Stimulated activated CD4-positive, alpha-beta T cell treated with anti-CD3 and anti-CD28 coated beads, Interleukin-12 subunit alpha, Interleukin-12 subunit beta, amount 100 ng/mL, for 48 hours (primary cell): ENCODE measurements around the gene ATXN7L1.
A peak's percentile ranks its signal among the peaks of the same experiment; 100 is the strongest.
"Not testable (repeated sequence)": the region's sequence is repeated elsewhere in the genome, so short reads cannot be mapped to it uniquely, and the experiment has no call there.

Experiments used
- DNase-seq, 3 donors: peaks; one replicate each; pipeline ENCODE4 v3.0.0-alpha.2; 2020; ENCODE audit warnings: low read depth in 2 of 3, low spot score in 1 of 3

Gene ATXN7L1

DNA sequence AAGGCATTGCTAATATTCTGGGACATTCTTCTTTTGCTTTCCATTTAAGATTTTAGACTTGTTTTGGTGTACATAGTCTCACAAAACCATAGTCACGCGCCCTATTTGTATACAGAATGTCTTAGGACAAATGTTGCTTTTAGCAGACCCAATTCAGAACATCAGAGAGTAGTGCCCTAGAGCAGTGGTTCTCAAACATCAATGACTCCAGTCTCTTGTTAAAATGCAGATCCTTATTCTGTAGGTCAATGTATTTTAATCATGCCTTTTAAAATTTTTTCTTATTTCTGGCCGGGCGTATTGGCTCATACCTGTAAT lies 167.7 kb downstream of the ATXN7L1 start:
- no peak for DNase-seq

DNA sequence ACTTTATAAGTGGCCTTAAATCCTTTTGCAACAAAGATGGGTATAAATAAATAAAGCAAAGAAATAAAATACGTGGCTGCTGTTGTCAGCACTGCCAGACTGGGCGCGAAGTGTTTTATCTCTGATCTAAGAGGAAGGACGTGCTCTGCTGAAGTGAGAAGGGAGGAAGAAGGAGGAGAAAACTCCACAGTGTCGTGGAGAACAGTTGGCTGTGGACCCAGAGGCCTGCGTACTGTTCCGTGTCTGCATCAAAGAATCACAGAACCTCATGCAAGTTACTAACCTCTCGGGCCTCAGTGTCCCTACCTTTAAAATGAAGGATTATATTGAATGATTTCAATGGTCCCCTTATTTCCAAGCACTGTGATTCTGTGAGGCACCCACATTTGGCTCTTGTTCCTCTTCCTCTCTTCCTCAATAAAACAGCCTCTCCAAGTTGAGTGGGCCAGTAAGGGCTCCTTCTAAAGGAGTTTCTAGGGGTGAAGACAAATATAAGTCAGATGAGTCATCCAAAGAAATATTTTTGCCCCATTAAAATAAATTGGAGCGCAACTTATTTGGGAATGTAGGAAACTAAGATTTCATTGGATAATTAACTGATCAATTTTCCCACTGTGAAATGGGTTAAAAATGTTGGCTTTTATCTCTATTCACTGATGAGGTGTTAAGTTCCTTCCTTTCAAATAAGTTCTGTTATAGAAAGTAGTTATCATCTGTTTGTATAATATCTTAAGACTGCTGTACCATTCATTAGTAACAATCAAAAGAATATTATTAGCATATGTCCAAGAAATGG lies 168.2 kb downstream of the ATXN7L1 start:
- no peak for DNase-seq

DNA sequence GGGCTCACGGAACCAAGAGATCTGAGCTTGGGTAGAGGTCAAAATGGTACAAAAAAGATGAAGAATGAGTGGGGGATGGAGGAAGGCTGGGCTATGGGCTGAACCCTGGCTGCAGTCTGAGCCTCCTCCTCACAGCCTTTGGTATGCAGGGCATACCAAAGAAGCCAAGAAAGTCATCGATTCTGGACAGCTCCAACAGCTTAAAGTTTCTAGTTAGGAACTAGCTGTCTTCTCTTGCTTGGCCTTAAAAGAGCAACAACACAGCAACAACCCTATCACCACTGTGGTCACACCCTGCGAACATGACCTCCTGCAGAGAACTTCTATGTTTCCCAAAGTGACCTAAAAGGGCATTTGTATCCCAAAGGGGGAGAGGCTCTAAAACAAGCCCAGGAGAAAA lies 169.0 kb downstream of the ATXN7L1 start:
- no peak for DNase-seq

DNA sequence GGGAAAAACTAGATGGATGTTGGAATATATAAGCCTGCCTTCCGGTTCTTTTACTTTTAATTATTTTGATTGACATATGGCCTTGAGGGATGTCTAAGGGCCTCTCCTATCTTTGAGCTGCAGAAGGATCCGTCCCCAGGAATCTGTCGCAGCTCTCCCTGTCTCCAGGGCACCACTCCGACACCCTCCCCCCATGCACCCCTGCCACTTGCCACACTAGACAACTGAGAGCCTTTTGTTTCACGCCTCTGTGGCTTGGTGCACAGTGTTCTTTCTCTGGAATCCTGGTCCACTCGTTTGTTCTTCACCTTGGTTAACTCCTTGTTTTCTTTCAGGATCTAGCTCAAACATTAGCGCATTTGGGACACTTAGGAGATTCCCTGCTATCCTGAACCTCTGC lies 171.0 kb downstream of the ATXN7L1 start:
- DNase-seq = no peak

DNA sequence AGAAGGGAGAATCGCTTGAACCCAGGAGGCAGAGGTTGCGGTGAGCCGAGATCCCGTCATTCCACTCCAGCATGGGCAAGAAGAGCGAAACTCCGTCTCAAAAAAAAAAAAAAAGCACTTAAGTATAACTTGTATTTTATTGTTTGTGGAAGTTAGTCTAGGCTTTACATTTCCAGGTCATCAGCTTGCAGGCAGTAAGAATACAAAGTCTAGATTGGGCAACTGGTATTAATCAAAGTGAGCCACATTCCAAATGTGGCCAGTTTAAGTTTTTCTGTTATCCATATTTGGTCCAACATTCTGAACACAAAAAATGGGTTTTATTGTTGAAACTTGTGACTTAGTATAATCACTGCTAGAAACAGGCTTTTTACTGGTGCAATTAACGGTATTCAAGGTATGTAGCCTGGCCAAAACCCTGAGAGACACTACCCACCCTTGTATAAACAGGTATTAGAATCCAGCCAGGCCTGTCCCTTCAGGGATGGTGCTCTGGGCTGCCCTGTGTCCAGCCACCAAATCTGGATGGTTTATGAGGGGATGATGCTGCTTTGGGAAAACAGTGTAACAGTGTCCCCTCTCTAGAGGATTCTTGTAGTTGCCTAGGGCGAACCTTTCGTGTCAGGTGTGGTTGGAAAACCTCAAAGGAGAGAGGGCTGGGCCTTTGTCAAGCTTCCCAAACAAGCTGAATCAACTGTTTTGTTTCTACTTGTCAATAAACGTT lies 173.0 kb downstream of the ATXN7L1 start:
- DNase-seq = no peak

DNA sequence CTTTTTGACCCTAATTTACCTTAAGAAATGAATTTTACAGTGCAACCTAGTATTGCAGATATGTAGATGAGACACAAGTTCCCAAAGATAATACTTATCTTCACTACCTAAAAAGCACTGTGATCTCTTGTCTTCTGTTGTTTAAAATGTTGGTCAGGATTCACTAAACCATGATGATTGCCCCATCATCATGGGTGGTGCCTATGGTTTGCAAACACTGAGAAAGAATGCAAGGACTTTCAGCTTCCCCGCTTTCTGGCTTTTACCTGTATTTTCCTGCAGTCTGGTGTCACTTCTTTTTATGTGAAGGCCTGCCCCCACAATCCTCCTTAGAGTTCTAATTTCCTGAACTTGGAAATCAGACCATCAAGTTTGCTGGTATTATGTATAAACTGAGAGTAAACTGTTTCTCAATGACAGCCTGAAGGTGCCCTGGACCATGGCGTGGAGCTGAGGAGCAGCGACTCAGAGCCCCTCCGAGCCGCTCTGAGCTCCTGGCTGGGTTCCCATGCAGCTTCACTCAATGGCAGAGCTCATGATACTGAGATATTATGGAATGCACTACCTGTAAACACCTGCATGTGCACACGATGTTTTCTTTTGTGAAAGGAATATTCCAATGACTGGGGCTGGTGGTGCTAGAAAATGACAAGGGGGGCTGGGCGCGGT lies 176.7 kb downstream of the ATXN7L1 start:
- DNase-seq = no peak

DNA sequence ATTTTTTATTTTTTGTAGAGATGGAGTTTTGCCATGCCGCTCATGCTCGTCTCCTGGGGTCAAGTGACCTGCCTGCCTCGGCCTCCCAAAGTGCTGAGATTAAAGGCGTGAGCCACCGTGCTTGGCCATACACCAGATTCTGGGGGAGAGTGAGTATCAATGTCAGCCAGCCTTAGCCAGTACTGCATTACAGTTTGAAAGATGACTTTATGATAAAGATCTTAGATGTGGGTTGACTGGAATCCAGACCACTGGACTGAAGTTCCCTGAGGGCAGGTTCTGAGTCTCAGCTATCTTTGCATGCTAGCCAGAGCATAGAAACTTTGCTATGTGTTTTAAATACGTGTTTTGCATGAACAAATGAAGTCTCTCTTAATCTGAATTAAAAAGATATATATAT lies 177.9 kb downstream of the ATXN7L1 start:
- no peak for DNase-seq

DNA sequence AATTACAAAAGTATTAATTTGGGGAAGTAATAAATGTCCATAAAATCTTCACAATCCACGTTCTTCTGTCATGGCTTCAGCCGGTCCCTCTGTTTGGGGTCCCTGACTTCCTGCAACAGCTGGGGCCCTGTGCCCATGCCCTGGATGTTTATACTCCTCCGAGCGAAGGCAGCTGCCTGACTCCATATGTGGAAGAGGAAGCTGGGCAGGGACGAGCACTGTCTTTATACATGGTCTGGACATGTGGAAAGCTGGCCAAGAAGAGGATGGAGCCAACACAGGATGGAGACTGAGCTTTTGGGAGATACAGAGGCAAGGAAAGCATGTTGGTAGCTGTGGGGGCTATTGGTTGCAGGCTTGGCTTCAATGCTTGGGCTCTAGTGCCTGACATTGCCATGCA lies 178.6 kb downstream of the ATXN7L1 start:
- DNase-seq = no peak

DNA sequence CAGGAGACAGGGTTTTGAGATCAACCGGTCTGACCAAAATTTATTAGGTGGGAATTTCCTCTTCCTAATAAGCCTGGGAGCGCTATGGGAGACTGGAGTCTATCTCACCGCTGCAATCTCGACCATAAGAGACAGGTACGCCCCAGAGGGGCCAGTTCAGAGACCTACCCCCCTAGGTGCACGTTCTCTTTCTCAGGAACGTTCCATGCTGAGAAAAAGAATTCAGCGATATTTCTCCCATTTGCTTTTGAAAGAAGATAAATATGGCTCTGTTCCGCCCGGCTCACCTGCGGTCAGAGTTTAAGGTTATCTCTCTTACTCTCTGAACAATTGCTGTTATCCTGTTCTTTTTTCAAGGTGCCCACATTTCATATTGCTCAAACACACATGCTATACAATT lies 179.2 kb downstream of the ATXN7L1 start:
- not testable (repeated sequence) for DNase-seq

DNA sequence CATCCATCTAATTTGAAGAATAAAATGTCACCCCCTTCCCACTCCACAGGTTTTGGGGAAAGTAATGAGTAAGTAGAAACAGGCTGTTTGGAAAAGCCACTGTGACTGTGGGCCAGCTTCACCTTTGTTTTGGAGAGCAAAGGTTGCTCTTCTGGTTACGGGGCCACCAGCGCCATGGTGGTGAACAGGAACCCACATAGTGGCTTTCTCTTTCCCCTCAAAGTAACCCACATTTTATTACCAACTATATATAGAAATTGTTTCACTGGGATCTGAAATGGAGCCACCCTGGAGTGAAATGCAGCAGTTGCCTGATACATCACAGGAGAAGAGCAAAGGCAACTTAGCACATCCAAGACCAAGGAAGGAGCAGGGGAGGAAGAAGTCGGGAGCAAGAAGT lies 182.8 kb downstream of the ATXN7L1 start:
- no peak for DNase-seq

DNA sequence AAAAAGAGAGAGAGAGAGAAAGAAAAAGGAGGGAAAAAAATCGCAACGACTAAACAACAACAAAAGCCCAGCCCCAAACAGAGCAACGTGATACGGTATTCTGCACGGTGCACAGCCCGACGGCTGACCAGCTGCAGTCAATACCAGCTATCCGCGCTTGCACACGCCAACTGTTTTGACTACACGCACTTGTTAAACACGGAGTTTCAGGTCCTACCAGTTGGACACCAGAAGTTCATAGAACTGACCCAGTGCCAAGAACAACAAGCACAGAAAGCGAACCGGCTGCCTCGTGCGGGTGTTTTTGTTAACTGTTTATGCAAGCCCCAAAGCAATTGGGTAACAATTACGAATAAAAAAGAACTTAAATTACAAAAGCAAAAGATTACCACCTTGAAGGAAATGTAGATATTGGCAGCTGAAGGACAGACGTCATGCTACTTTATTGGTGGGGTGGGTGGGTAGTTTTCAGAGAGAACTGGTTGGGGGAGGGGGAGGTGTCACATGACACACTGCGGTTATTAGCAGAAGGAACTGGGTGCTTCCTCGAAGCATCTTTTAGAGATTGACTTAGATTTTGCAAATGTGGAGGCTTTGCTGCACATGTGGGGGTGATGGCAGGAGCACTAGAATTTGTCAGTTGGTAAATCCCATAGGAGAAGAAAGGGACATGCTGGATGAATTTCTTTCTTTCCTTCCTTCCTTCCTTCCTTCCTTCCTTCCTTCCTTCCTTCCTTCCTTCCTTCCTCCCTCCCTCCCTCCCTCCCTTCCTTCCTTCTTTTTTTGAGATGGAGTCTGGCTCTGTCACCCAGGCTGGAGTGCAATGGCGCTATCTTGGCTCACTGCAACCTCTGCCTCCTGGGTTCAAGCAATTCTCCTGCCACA lies 184.5 kb downstream of the ATXN7L1 start:
- no peak for DNase-seq

DNA sequence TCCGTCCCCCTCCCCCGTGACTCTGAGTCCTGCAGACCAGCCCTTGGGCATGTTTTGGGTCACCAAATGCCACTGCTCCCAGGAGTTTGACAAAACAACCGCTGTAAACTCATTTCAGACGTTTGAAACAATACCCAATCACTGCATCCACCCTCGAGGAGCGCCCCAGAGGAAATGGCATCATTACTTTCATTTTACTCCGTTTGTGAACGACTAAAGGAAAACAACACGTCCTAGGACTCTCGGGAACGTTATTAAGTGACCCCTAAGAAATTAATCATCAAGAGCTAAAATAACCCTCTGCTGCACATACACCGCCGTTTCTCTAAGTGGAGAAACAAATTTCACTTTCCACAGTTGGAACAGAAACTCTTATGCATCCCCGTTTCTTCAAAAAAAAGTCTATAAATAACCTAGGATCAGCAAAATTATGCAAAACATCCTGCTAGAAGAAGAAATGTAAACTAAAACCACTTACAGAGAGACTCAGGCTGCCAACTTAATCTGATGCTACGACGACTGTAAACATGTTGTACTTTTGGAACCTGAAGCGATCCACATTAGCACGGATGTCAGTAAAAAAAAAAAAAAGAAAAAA lies 185.2 kb downstream of the ATXN7L1 start:
- DNase-seq = peak in 1 of 3 donors; percentile 27

DNA sequence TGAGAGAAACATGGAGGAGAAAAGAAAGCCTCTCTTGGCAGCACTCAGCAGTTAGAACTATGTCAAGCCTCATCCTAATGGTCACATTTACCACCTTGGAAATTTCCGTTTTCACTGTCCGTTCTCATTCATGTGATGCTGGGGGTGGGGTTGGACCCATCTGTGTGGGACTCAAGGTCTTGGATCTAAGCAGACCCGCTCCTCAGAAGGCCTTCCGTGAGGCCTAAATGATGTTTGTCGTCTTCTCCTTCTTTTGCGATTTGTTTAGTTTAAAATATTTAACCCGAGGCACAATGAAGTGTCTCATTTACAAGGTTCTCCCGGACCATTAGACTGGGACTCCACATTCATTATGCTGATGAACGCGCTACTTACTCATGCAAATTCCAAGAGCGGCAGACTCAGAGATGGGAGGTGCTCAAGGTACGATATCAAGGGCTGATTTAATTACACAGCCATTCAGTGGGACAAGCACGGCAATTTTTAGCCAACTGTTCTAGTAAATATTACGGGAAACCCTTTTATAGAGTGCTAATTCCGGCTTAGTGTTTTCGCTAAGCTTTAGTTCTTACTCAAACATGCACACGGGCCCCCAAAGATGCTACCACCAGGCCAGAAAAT lies 186.0 kb downstream of the ATXN7L1 start:
- no peak for DNase-seq

DNA sequence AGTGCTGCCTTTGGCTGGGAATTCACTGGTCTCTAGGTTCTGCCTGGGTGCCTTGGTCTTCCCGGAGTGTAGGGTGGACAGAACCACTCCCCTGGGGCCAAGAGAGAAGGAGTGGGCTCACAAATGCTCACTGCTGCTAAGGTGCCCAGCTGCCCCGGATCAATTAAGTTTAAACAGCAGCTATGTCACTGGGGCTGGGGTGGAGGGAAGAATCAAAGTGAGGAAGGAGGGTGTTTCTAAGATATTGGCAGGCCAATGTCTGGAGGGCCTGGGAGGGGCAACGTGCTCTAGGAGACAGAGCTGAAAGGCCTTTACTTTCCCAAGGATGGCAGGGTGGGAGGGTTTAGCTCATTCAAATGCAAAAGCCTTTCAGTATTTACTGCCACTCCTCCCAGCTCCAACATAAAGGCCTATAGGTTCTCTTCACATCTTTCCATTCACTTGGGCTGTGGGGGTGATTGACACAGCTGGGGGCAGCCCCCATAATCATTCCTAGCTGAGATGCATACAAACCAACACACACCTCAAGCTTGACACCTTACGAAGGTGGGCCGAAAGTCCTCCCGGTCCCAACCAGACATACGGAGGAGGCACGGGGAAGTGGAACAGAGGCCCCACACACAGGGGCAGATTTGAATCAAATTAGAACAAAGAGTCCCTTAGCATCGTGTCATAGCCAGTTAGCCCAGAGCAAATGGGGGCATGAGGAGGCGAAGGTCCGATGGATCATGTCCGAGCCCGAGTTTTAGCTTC lies 187.2 kb downstream of the ATXN7L1 start:
- no peak for DNase-seq

DNA sequence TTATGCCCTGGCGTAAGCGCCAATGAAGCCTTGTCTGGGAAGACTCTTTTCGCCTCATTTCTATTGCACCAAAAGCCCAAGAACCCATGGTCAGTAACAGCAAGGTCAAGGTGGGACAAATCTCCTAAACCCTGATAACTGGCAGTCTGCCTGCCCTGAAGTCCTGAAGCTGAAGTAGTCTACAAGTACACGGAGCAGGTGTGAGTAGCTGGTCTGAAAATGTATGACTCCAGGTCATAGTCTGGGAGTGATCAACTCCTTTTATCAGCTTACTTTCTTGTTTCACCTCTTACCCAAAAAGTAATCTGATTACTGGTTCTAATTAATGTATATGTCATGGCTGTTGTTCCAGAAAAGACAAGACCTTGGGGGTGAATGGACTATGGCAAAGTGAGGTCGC lies 187.8 kb downstream of the ATXN7L1 start:
- DNase-seq = no peak

DNA sequence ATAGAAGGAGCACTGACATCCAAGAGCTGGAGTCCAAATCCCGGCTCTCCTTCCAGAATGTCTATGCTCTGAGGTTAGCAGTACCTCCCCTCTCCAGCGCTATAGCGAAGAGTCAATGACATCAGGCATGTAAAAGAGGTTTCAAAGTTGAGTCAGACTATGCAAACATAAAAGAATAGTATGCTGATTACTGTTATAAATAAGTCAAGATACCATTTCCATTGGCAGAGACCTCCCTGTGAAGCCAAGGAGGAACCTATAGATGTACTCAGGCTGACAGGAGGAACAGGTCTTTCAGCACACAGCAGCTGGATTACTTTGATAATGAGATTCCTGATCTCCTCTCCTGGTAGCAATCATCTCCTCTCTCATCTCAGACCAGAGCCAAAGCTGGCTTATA lies 191.2 kb downstream of the ATXN7L1 start:
- DNase-seq = no peak

DNA sequence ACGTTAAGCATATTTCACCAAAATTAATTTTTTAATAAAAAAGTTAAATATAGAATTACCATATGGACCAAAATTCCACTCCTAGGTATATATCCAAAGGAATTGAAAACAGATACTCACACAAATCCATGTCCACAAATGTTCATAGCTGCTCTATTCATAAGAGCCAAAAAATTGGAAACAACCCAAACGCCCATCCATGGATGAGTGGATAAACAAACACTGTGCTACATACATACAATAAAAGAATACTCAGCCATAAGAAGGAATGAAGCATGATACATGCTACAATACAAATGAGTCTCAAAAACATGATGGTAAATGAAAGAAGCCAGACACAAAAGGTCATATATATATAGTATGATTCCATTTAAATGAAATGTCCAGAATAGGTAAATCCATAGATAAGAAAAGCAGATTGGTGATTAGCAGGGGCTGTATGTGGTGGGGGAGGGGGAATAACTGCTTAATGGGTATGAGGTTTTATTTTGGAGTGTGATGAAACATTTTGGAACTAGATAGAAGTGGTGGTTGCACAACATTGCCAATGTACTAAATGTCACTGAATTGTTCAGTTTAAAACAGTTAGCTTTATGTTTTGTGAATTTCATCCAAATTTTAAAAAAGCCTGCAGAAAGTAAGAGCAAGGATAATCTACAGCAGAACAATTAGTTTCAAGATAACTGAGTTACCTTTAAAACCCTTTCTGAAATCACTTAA lies 193.9 kb downstream of the ATXN7L1 start:
- DNase-seq = no peak

DNA sequence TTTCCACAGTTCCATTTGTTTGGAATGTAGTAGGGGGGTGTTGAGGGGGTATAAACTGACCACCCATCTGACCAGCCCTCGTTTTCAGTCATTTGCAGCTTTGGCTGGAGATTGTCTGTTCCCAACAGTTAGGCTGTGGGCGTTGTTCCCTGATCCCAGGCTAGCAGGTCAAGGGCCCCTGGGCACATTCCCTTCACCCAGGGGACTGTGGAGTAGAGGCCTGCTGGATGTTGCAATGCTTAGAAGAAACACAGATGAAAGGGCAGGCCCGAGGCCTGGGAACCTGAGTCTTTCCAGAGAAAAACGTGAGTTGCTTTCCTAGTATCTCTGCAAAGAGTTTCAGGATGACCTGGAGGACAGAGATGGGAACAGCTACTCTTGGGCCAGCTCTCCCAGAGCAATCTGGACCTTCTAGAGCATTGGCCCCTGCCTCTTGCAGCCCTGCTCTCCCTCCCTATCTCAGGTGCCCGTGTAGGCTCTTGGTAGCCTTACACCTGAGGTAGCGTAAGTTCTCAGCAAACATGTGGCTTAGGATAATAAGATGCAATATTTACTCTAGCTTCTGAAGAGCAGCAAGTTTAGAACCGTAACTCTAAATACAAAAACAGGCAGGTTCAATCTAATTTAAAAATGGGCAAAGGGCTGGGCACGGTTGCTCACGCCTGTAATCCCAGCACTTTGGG lies 195.8 kb downstream of the ATXN7L1 start:
- no peak for DNase-seq
